NOMO-1 treated with DMSO at 0.1 percent for 48 hours (cell line): ENCODE measurements around the gene KCNJ9.
"Not testable (repeated sequence)": the region's sequence is repeated elsewhere in the genome, so short reads cannot be mapped to it uniquely, and the experiment has no call there.

Experiments
- DNase-seq: peaks from one replicate; lab custom pipeline; 2025; ENCODE audit not compliant: unreplicated experiment; lab: John Stamatoyannopoulos, UW

Gene KCNJ9

GRCh38 chr1:160123726-160124125 lies 42.4 kb downstream of the KCNJ9 start:
- DNase-seq: no peak

GRCh38 chr1:160124705-160125478 lies 43.6 kb downstream of the KCNJ9 start:
- DNase-seq: no peak

- DNase-seq: no peak
Measured at GRCh38 chr1:160125746-160126145, 44.4 kb downstream of the KCNJ9 start.

- not testable (repeated sequence) for DNase-seq
Measured at GRCh38 chr1:160126342-160126741, 45.0 kb downstream of the KCNJ9 start.

- no peak for DNase-seq
Measured at GRCh38 chr1:160127381-160127780, 46.0 kb downstream of the KCNJ9 start.

- no peak for DNase-seq
Measured at GRCh38 chr1:160127865-160128523, 46.7 kb downstream of the KCNJ9 start.

GRCh38 chr1:160128636-160129035 lies 47.3 kb downstream of the KCNJ9 start:
- DNase-seq: no peak

- DNase-seq: no peak
Measured at GRCh38 chr1:160129046-160129445, 47.7 kb downstream of the KCNJ9 start.

- no peak for DNase-seq
Measured at GRCh38 chr1:160129558-160129957, 48.2 kb downstream of the KCNJ9 start.

GRCh38 chr1:160129966-160130365 lies 48.6 kb downstream of the KCNJ9 start:
- DNase-seq: no peak

- DNase-seq: no peak
Measured at GRCh38 chr1:160130486-160130885, 49.1 kb downstream of the KCNJ9 start.

GRCh38 chr1:160130939-160131338 lies 49.6 kb downstream of the KCNJ9 start:
- no peak for DNase-seq

GRCh38 chr1:160131803-160132565 lies 50.6 kb downstream of the KCNJ9 start:
- no peak for DNase-seq

- DNase-seq: no peak
Measured at GRCh38 chr1:160133990-160134770, 52.8 kb downstream of the KCNJ9 start.

GRCh38 chr1:160134791-160135572 lies 53.6 kb downstream of the KCNJ9 start:
- DNase-seq: peak; percentile 46

- DNase-seq: no peak
Measured at GRCh38 chr1:160136121-160136925, 55.0 kb downstream of the KCNJ9 start.

GRCh38 chr1:160136926-160137200 lies 55.5 kb downstream of the KCNJ9 start:
- no peak for DNase-seq

- no peak for DNase-seq
Measured at GRCh38 chr1:160137216-160137862, 56.0 kb downstream of the KCNJ9 start.

- DNase-seq: no peak
Measured at GRCh38 chr1:160139840-160140239, 58.5 kb downstream of the KCNJ9 start.
